Stomach (tissue), 4 donors: Measurements from ENCODE around the gene MAPK8IP3.

ENCODE experiments used
- CTCF ChIP-seq, 7 experiments: fragments of 450-650 bp in 4 of 7; fragments of 200-600 bp in 3 of 7; sonication (generic) in 3 of 7; IDR thresholded peaks; one replicate each; pipeline ENCODE4 v1.5.1; 2016 to 2019; ENCODE audit warnings: antibody characterized with exemption in 7 of 7, control low read depth in 2 of 7, mild to moderate bottlenecking in 1 of 7
- EP300 ChIP-seq: sonication (generic); formaldehyde crosslinking; IDR thresholded peaks from one replicate; pipeline ENCODE4 v1.6.1; 2017; ENCODE audit warnings: antibody characterized with exemption
- POLR2A ChIP-seq, 4 donors: fragments of 450-650 bp; IDR thresholded peaks; one replicate each; pipeline ENCODE4 v1.6.1; 2016; ENCODE audit warnings: antibody characterized with exemption in 4 of 4, control low read depth in 2 of 4, mild to moderate bottlenecking in 1 of 4, moderate library complexity in 1 of 4
- POLR2AphosphoS5 ChIP-seq, 3 donors: sonication (generic); formaldehyde crosslinking; IDR thresholded peaks; one replicate each; pipeline ENCODE4 v1.6.1; 2016; ENCODE audit warnings: antibody characterized with exemption in 3 of 3

DNA sequence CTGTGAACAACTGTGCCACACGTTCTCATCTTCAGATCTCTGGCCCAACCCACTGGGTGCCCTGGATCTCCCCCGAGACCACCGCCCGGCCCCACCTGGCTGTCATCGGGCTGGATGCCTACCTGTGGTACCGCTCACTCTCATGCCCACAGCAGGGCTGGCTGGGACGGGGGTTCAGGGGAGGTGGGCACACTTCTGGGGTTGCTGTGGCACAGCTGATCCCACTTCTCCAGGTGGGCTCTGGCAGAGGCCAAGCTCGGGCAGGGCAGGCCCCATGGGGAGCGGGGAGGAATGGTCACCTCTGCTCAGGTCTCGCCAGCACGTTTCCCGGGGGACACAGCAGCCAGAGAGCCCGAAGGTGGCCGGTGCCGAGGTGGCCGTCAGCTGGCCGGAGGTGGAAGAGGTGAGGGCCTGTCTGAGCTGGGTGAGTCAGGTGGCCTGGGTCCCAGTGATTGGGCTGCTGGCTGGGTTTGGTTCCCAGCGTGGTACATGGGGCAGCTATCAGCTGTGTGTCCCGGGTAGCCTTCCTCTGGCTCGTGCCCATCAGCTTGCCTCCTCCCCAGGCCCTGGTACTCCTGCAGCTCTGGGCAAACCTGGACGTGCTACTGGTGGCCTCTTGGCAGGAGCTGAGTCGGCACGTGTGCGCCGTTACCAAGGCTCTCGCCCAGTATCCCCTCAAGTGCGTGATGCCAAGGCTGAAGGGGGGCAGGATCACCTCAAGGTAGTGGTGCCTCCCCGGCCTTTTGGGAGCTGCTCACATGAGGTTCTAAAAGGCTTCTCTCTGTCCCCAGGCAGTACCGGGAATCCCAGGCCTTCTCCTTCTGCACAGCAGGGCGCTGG is 69.2 kb downstream of the MAPK8IP3 start:
- TF ChIP-seq CTCF (IDR thresholded peaks at IDR 0.05) (no peak), POLR2AphosphoS5 (IDR thresholded peaks at IDR 0.05) (no peak), EP300 (no peak), POLR2A (IDR thresholded peaks at IDR 0.05) (no peak)
